GM10248 (cell line): Measurements from ENCODE around the gene ETV3.

ENCODE experiments used
- CTCF ChIA-PET: fragments of 300-600 bp; sonication (Branson Sonifier 250); formaldehyde crosslinking; extraction: SDS; loops from one replicate; lab custom pipeline; 2021; ENCODE audit warnings: antibody characterized with exemption; lab: Yijun Ruan, JAX
- POLR2A ChIA-PET: fragments of 350-650 bp; sonication (Branson Sonifier 250); formaldehyde crosslinking; extraction: SDS; loops from one replicate; lab custom pipeline; 2020; ENCODE audit warnings: antibody characterized with exemption; lab: Yijun Ruan, JAX
- DNase-seq: peaks from one replicate; pipeline ENCODE4 v3.0.0; 2012; ENCODE audit errors: extremely low spot score
- CTCF ChIP-seq: IDR thresholded peaks from 2 replicates; pipeline ENCODE4 v1.5.1; 2012; ENCODE audit warnings: mild to moderate bottlenecking, low read depth; ENCODE audit errors: extremely low read depth, missing control alignments, control extremely low read depth

Gene ETV3

DNA sequence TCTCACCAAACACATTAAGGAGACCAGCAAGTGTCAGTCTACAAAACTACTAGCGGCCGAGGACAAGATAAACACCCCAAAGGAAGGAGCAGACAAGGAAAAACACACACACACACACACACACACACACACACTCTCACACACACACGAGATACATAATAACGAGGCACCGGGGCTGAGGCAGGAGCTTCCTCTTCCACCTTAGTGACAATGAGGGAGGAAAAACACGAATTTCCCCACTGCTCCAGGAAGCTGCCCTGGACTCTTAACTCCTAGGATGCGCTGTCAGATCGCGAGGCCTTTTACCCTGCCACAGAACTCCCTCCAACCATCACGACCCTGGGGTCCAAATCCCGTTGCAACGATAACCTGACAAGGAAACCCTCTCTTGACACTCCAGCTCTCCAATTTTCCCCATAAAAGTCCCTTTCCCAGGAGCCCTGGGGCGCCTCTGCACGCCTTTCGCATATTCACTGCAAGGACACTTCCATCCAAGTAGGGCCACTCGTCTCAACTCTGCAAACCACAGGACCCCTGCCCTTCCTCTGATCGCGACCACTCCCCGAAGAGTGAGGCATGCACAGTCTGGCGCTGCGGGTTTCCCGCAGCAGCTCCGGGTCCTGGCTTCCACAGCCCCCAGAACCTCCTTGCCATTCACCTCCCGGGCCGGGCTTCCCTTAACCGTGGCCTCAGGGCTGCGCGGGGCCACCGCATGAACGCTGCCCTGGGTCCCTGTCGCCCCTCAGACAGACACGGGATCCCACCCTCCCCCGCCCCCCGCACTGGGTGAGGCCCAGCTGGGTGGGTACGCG, 581 bp downstream of the ETV3 start:
- no peak for TF ChIP-seq CTCF
- ChIA-PET CTCF (interaction anchor here (0.9 to 6.3 kb wide), 5 partner anchors 18 to 50 kb away, joined by 3 to 78 read pairs (median 7); no protein-coding TSS in a partner anchor), POLR2A (no interaction called here)
- DNase-seq = no peak

DNA sequence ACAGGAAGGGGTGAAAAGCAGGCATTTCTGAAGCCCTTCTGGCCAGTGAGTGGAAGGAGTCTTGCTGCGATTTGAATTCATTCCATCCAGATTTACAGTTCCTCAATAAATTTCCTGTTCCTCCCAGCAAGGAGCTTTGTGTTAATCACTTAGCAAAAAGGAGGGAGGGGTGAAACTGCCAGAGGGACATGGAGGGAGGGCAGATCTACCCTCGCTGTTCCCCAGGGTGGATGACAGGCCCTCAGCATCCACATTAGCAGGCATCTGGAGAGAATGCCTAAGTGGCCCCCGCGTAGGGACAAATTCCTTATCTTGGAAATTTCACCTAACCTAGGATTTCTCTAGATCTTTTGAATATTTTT, 1.2 kb downstream of the ETV3 start:
- DNase-seq = no peak
- TF ChIP-seq CTCF = no peak
- ChIA-PET POLR2A (no interaction called here), CTCF (interaction anchor here (0.9 to 6.3 kb wide), 4 partner anchors 19 to 50 kb away, joined by 3 to 78 read pairs (median 25); no protein-coding TSS in a partner anchor)

DNA sequence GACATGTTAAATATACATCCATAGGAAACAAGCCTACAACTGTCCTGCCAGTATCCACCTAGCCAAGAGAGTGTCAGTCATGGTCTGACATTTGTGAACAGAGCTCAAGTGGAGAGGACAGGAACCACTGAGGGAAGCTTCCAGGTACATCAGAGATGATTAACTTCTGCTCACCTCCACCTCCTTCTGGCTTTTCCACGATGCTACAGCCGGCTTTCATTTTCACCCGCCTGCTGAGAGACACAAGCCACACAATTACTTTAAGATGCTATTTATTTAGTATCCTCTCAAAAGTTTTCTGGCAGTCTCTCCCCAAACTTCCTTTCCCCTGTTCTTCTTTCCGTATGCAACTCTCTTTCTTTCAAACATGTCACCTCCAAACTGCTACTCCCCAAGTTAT, 2.1 kb downstream of the ETV3 start:
- ChIA-PET CTCF (interaction anchor here (0.7 to 6.3 kb wide), 8 partner anchors 8 to 46 kb away, joined by 3 to 78 read pairs (median 6); no protein-coding TSS in a partner anchor), POLR2A (no interaction called here)

GRCh38 chr1:157135646-157136045, 2.5 kb downstream of the ETV3 start:
- POLR2A ChIA-PET = no interaction called here
- no peak for DNase-seq
- TF ChIP-seq CTCF = no peak
- CTCF ChIA-PET = interaction anchor here (0.7 to 6.3 kb wide), 8 partner anchors 8 to 46 kb away, joined by 3 to 78 read pairs (median 6); no protein-coding TSS in a partner anchor

More for the DNA sequence above, 2.1 kb downstream of the ETV3 start:
- no peak for TF ChIP-seq CTCF
- DNase-seq = no peak

DNA sequence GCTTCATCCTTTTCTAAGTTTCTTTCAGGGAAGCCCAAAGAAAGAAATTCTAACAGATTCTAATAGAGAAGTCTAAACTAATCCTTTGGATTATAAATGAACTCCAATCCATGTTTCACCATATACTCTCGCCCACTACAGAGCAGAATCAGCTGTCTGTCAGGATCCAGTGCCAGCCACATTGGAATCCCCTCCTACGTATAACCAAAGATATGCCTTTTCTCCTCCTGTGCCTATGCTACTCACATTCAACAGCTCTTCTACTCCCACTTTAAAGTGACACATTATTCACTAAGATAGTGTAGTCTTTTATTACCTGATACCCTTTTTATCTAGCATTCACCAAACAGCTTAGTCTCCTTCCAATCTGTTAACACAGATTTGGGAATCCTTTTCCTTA, 3.1 kb downstream of the ETV3 start:
- CTCF ChIA-PET = interaction anchor here (0.7 to 6.3 kb wide), 7 partner anchors 8 to 45 kb away, joined by 3 to 78 read pairs (median 5); no protein-coding TSS in a partner anchor

DNA sequence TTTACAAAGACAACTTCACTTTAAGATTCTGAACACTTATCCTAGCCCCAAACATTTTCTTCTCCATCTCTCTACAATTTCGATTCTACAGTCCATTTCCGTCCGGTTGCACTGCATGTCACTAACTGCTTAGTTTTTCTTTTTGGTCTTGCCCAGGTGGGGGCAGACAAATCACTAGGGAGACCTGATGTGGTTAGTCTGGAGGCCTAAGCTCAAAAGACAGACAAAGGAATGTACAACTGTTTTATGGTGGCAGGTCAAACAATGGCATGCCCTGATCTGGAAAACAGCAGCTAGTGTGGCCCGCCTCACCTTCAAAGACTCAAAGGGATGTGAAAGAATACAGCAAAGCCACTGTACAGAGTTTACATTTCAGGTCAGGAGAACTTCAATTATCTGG, 3.8 kb downstream of the ETV3 start:
- DNase-seq = no peak
- POLR2A ChIA-PET = no interaction called here
- CTCF ChIA-PET = interaction anchor here (0.7 to 6.3 kb wide), 6 partner anchors 8 to 45 kb away, joined by 3 to 78 read pairs (median 6); no protein-coding TSS in a partner anchor
- TF ChIP-seq CTCF = no peak

More for the DNA sequence above, 3.1 kb downstream of the ETV3 start:
- POLR2A ChIA-PET = no interaction called here
- no peak for DNase-seq
- TF ChIP-seq CTCF = no peak
